ENCODE measurements around the gene SNN.

GRCh38 chr16:11686713-11687380, 18.6 kb downstream of the SNN start:
- no peak for TF ChIP-seq POLR2AphosphoS5 (IDR thresholded peaks at IDR 0.05; ENCODE audit: low read depth, low read length)
- TF ChIP-seq ZNF274 (IDR thresholded peaks at IDR 0.05; ENCODE audit: borderline replicate concordance, extremely low read depth, low read length) = no peak
